DMS153 treated with DMSO at 0.1 percent for 48 hours (cell line): ENCODE measurements around the gene COL4A1.

Experiments
- DNase-seq: peaks from one replicate; lab custom pipeline; 2025; ENCODE audit not compliant: unreplicated experiment; lab: John Stamatoyannopoulos, UW

COL4A1 gene

DNA sequence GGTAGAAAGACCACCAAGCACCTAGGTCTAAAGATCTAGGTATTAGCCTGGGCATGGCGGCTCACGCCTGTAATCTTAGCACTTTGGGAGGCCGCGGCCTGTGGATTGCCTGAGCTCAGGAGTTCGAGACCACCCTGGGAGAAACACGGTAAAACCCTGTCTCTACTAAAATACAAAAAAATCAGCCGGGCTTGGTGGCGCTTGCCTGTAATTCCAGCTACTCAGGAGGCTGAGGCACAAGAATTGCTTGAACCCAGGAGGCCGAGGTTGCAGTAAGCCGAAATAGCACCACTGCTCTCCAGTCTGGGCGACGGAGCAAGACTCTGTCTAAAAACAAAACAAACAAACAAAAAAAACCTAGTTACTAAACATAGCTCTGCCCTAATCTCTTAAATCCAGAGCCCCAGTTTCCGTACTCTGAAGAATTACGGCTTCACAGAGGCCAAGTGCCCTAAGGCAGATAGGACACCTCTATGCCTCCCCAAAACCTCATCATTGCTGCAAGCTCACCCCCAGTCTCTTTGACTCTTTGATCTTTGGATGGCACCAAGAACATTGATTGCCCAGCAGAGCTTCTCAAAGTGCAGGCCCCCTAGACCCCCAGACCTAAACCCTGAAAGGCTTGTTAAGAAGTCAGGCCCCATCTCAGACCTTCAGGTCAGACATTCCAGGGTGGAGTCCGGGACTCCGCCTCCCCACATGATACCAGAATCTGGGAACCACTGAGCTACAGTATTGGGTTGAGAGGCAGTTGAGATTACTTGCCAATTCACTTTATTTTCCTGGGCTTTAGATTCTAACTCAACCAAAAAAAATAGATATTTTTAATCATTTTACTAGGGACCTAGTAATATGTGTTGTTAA lies 2.9 kb upstream of the COL4A1 start:
- DNase-seq = no peak

DNA sequence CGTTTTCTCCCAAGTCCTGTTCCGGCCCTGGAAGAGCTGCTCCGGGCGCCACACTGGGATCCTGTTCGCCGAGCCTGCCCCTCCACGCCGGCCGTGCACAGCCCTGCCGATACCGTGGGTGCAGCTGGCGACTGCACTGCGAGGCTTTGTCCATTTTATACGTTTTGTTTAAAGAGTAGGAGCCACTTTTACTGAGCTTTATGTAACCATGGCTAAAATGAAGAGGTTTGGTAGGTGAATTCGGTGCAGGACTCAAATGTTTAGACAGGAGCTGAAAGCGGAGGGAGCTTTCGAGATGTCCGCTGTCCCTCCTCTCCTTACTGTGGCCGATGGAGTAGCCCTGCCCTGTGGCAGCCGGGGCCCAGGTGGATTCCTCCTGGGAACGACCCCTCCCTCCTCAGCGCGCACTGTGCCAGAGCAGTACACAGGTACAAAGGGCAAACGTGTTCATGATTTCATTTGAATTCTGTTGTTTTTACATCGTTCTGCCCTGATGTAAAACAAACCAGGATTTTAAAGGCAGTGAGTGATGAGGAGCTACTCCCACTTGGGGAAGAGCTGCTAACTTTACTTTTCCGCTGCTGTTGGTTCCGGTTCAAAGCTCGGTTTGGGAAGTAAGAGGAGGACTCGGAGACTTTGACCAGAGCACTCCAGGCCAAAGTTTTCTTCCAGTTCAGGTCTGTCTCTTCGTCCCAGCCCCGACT lies 1.9 kb upstream of the COL4A1 start:
- no peak for DNase-seq

DNA sequence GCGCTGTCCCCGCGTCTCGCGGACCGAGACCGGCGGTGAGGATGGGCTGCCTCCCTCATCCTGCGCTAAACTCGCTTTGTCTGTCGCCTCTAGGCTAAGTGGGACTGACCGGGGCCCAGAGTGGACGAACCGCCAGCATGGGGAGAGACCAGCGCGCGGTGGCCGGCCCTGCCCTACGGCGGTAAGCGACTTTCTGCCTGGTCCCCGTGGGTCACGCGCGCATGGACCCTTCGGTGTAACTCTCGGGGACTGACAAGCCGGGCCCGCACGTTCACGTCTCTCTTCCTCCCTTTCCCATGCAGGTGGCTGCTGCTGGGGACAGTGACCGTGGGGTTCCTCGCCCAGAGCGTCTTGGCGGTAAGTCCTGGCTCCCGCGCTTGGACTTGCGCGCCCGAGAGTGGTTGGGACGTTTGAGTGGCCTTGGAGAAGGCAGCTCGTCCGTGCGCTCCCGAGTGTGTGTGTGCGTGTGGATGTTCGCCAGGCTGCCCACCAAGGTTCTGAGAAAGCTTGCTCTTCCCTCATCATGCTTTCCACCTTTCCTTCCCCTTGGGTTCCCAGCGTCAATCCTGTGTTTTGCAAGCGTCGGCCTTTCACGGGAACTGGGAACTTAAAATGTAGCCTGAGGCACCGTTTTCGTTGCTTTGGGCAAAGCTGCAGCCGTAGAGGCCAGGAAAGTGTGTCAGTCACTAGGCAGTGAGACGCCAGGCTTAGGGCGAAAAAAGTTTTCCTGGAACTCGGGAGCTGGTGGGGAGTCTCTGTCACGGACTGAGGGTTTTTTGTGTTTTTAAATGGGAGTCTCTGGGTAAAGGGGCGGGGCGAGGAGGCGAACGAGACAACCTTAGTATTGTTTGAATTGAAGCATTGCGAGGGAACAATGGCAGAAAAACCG lies 1.1 kb upstream of the COL4A1 start:
- DNase-seq = no peak

DNA sequence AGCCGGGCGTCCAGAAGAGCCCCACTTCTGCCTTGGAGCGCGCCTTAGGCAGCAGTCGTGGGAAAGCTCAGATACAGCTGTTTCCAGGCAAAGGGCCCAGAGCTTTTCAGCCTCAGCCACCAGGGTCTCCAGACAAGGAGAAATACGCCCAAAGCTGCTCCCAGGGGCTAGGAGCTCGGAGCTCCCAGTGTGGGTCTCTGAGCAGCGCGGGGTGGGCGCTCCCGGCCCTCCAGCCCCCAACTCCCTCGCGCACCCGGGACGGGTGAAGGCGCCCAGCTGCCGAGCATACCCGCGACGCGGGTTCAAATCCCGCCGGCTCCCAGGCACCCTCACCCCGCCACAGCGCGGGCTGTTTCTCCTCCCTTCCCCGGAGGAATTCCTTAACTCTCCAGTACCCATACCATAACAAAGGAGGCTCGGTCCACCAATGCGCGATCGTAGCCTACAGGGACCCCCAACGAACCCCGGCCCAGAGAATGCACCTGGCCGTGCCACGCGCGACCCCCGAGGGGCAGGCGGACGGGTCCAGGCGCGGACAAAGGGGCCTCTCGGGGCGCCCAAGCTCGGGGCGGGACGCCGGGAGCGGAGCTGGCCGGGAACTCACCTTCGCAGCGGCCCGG lies 507 bp downstream of the COL4A1 start:
- no peak for DNase-seq

DNA sequence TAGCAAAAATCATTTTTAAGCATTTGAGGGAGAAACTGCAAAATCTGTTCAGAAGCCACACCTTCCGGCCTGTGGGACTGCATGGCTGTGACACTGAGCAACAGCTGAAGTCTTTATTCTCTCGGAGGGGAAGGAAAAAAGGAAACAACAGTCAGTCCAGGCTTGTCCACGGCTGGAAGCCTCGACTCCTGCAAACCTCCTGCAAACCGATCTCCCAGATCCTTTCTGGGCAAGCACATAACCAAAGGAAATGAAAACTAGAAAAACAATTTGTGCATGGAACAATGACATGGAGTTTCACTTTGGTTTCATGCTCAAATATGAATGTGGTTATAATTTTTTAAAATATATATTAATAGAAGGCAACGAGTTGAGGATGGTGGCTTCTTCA lies 1.0 kb downstream of the COL4A1 start:
- no peak for DNase-seq

DNA sequence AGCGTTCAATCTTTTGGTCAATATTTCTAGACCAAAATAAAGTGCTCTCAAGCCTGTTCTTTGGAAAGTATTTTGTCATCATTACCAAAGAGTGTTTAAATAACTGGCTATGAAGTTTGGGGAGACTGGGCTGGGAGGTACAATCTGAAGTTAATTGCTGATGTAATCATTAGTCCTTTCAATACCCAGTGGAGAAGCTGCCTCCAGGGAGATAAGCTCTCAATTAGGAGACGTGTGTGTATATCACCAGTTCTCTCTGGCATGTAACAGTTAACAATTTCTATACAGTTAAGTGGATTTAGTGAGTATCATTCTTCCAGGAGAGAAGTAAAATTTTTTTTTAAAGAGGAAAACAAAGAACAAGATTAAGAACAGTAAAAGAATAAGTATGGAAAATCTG lies 1.4 kb downstream of the COL4A1 start:
- DNase-seq = no peak

DNA sequence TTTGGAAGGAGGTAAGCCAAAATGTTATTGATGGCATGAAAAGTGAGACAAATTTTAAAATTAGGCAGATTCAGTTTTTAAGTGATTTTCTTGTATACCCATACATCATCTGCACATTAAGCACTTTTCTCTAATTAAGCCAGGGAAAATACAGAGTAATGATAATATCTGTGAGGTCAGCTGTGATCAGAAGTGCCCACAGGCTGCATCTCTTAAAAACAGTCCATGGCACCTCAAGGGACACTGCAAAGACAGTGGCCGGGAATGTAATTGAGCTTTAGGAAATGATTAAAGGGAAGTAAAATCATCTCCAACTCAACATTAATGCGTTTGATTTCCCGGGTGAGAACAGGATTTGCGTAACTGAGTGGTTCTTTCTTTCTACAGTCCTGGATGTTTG lies 2.0 kb downstream of the COL4A1 start:
- no peak for DNase-seq

DNA sequence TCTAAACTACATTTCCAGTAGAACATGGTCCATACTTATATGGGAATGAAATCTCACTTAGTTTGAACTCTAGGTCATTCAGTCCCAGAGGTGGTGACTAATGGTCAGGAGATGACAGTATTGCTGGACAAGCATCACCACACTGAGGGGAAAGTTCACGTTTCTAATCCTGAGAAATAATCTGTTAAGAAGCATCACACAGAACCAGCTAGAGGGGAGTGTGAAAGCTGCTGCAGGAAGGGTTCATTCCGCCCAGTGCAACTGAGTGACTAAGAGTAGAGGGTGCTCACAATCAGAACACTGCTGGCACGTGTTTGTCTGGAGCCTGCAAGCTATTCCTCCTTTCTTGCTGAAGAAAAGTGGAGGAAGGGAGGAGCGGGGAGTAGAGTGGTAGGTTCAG lies 2.7 kb downstream of the COL4A1 start:
- DNase-seq = no peak

DNA sequence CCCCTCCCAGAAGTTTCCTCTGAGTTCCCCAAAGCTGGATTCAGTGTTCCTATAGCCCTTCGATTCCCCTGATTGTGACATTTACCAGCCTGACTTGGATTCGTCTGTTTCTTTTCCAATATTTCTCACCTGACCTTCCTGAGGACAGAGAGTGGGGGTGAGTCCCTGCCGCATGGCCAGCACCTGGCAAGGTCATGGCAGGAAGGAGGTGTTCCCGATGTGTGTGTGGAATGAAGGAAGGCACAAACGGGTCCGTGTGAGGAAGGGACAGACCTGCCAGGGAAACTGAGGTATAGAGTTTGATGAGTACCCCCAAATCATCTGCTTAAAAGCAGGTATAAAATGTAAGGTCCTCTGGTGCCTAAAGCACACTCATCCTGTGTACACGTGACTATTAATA lies 3.3 kb downstream of the COL4A1 start:
- no peak for DNase-seq

DNA sequence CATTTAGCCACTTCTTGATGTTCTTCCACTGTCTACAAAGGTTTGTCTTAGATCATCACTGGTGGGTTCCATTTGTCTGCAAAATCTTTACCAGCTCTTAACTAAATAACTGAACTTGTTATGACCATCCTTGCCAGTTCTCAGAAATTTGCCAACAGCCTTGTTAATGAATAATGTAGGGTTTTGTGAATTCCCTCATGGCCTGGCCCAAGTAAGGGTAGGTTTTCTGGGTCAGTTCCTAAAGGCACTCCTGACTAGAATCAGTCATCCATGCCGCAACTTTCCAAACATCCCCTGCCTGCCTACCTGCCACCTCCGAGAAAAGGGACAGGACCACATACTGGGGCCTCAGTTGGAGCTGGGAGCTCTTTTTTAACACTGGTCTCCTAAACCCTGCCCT lies 4.0 kb downstream of the COL4A1 start:
- no peak for DNase-seq

DNA sequence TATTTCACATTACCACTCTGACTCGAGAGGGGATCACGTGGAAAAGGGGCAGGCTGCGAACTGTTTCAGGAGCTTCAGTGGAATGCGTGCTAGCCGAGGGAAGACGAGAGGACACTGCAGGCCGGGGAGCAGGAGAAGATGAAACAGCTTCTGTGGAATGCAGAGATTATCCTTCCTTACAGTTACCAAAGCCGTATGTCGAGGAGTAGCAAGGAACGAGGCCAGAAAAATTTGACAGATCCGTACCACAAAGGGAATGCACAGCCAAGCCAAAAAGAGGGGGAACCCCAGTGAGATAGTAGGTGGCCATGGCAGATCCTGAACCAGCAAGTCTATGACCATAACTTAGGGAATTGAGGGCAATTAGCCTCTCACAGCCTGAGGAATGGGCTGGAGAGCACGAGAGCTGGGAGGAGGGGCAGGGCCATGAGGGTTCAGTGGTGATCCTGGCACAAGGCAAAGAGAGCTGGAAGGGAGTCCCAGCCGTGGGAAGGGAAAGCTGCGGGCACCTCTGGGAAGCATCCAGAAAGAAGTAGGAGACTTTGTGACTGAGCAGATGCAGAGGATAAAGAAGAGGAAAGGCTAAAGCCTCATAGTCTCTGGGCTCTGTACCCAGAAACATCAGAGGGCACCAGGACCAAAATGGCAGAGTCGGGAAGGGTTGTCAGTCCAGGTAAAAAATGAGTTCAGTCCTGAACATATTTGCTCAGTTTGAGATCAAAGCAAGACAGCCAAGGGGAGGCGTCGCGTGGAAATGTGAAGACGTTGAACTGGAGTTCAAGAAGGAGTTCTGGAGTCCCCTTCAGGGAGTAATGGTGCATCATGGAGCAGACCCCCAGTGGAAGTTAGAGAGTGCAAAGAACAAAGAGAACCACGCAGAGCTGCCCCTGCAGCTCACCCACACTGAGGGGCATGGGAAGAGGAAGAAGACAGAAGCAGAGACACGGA lies 5.1 kb downstream of the COL4A1 start:
- no peak for DNase-seq

DNA sequence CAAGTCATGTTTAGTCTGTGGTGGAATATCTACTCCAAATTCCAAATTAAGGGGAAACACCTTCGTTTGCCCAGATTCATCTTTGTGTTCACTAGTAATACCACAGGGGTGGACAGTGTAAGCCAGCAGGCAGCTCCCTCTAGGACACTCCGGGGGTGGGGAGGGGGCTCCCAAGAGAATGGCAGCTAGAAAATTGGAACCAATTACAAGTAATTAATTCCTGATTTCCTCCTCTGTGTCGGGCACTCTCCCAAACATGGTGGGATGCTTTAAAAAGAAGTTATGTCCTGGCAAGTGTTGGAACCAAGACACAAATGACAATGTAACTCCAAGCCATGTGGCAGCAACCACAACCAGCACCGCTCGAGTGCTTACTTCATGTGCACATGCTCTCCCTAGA lies 5.9 kb downstream of the COL4A1 start:
- DNase-seq = no peak

DNA sequence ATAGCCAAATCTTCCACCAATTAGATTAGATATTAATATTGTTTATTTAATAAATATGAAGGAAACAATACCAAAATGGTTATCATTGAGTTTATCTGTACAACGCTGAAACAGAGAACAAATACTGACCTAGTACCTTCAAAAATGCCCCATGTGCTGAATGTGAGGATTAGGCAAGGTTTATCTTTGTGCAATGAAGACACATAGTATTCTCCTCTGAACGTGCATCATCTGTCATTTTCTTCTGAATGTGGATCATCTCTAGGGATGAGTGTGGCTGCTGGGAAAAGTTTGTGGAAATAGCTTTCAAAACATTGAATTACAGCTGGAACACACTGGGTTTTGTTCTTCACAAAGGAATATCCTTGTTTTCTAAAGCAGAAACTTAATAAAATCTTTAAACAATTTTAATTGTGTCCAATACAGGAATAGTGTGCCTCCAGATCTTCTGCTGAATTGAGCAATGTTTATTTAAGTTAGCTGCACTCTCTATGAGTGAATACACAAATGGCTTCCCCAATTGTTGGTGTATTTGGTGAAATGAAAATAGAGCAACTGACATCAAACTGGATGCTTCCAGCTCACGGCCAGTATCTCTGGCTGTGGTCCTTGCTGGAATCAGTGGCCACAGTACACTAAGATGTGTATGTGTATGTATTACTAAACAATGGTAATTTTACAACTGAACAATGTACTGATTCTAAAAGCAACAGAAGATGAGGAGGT lies 6.7 kb downstream of the COL4A1 start:
- no peak for DNase-seq

DNA sequence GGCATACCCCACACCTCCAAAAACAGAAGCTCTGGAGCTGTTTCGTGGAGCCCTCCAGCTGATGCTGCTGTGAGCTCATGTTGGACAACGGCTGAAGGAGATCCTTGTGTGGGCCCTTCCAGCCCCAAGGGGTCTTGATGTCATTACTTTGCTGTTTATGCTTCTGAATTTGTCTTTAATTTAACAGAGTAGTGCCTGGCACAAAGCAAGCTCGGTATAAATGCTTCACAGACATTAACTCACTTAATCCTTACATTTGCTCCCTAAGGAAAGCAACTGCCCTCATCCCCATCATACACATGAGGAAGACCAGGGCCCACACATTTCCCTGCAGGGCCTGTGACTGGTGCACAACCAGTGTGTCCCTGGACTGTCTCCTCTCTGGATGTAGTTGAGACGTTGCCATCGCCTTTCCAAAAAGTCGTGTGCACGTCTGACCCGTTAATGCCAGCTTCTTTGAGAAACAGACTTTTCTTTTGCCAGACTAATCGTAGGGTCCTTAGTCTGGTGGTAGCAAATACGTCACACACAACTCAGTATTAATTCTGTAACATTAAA lies 7.6 kb downstream of the COL4A1 start:
- no peak for DNase-seq

DNA sequence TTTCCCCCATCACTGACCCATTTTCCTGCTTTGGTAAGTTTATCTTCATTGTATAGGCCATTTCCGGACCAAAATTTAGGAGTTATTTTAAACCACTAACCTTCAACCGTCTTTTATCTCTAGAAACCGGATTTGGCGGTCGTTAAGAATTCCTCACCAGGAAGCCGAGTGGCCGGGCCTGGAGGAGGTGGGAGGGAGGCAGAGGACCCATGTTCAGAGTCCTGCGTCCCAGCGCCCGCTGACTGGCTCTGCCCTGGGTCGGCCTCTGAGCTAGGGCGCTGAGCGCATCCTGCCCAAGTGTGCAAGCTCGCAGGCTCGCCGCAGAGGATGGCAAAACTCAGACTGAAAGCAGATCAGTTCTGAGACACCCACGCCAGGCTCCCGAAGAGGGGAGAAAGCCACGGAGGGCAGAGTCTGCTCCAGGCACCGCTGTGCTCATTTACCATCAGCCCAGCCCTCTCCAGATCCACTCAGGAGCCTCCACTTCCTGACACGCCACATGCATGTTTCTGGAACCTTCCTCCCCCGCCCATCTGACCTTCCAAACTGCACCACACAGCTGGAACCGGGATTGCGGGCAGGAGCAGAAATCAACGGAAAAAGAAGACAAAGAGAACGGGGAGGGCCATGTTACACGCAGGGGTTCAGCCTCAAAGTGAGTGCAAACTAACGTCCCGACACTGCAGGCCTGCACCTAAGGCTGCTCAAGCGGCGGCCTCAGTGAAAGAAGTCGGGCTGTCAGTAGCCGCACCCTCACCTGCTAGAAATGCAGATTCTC lies 8.3 kb downstream of the COL4A1 start:
- no peak for DNase-seq

DNA sequence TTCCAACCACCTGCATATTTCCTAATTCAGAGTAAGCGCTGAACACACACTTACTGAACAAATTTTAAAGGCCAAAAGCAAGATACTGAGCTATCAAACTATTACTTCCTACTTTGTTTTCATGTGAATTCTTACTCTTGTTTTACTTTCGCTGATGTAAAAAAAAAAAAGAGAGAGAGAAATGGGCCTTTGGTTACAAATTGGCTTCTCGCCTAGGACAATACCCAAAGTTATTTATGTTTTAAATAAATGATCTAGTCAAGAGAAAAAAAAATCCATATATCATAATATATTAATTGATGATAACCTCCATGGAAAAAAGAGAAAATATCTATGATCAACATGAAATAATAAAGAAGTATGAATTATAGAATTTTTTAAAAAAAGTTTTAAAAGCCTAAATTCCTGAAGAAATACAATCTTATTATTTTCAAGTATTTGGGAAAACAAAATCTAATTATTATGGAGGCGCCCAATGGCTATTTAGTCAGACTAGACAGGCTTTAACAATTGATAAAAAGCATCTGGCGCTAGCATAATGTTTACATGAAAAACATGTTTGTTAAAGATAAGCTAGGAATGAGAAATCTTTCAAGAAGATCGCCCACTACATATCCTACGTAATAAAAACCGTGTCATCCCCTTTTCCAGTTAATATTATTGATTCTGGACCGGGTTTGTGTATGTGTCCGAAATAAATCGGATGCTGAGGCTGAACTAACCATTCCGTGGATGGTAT lies 9.0 kb downstream of the COL4A1 start:
- DNase-seq = no peak

DNA sequence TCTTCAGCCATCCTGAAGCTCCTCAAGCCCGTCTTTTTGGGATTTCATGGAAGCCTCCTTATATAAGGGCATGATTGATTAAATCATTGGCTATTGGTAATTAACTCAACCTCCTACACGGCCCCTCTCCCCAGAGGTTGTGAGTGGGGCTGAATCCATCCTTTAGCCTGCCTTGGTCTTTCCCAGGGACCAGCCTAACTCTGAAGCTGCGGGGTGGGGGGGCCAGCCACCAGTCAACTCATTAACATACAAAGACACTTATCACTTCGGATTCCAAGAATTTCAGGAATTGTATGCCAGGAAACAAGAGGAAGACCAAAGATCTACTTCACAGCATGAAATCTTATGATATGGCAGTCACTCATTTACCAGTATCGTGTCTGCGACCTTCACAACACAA lies 9.9 kb downstream of the COL4A1 start:
- no peak for DNase-seq

DNA sequence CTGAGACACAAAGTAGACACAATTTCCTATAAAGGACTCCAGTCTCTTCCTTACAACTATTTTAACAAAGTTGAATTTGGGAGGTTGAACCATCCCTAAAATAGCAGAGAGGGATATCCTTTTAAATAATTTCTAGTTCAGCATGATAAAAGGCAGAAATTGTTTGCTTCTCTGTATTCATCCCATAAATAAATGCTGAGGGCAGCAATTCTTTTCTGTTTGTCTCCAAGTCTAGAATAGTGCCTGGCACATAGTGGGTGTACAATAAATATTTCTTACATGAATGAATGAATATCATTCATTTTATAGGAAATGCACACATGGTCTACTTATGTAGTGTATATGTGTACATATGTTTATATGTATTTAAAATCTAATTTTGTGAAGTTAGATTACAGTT lies 12.3 kb downstream of the COL4A1 start:
- DNase-seq = no peak
